Osteoblast (primary cell): ENCODE measurements around the gene C11orf68. TPM values are rescaled to one million over a fixed set of nuclear protein-coding genes. Genes with fewer than 3 reads are reported as not detected.

Source experiments
- DNase-seq: peaks from one replicate; pipeline ENCODE4 v3.0.0; 2011; ENCODE audit warnings: low spot score, mixed read lengths; ENCODE audit not compliant: insufficient read length; ENCODE audit errors: missing footprints
- H2AFZ ChIP-seq: 2 replicates; pipeline ENCODE4 v1.6.0; 2011; ENCODE audit warnings: mild to moderate bottlenecking, low read length
- H3K27ac ChIP-seq: 2 replicates; pipeline ENCODE4 v1.5.1; 2011; ENCODE audit warnings: mild to moderate bottlenecking, low read depth, low read length, moderate library complexity
- H3K27me3 ChIP-seq: 2 replicates; pipeline ENCODE4 v1.6.0; 2012; ENCODE audit warnings: mild to moderate bottlenecking, control low read depth, inconsistent platforms, low read length, moderate library complexity; ENCODE audit not compliant: insufficient read depth
- H3K36me3 ChIP-seq: 2 replicates; pipeline ENCODE4 v1.5.1; 2011; ENCODE audit warnings: mild to moderate bottlenecking, low read length, control low read depth, moderate library complexity; ENCODE audit not compliant: insufficient read depth
- H3K4me1 ChIP-seq: 2 replicates; pipeline ENCODE4 v1.5.1; 2011; ENCODE audit warnings: mild to moderate bottlenecking, low read length, control low read depth, moderate library complexity; ENCODE audit not compliant: insufficient read depth
- H3K4me2 ChIP-seq: 2 replicates; pipeline ENCODE4 v1.6.0; 2011; ENCODE audit warnings: mild to moderate bottlenecking, low read length; ENCODE audit not compliant: insufficient read depth
- H3K4me3 ChIP-seq: fragments of 200-600 bp; sonication (generic); 3 replicates; pipeline ENCODE4 v1.5.1; 2012; ENCODE audit warnings: mild to moderate bottlenecking, low read length, inconsistent platforms; ENCODE audit not compliant: insufficient read depth
- H3K79me2 ChIP-seq: 2 replicates; pipeline ENCODE4 v1.6.0; 2012; ENCODE audit warnings: mild to moderate bottlenecking, low read length, control low read depth, inconsistent platforms; ENCODE audit not compliant: insufficient read depth
- H3K9me3 ChIP-seq: 2 replicates; pipeline ENCODE4 v1.5.1; 2011; ENCODE audit warnings: low read depth, low read length, control low read depth
- H4K20me1 ChIP-seq: 2 replicates; pipeline ENCODE4 v1.6.0; 2012; ENCODE audit warnings: mild to moderate bottlenecking, low read length, control low read depth; ENCODE audit not compliant: insufficient read depth
- CTCF ChIP-seq: IDR thresholded peaks from 2 replicates; pipeline ENCODE4 v1.5.1; 2011; ENCODE audit warnings: mild to moderate bottlenecking, low read depth, low read length, moderate library complexity; ENCODE audit errors: extremely low read depth
- total RNA-seq: library from RNA; depleted of rRNA; stranded (reverse); fragments of >200 nt; gene quantifications from 2 replicates; pipeline ENCODE4 v1.2.3, GENCODE V29; 2012

The C11orf68 gene
- total RNA-seq, 1 donor, result 32.9 TPM

DNA sequence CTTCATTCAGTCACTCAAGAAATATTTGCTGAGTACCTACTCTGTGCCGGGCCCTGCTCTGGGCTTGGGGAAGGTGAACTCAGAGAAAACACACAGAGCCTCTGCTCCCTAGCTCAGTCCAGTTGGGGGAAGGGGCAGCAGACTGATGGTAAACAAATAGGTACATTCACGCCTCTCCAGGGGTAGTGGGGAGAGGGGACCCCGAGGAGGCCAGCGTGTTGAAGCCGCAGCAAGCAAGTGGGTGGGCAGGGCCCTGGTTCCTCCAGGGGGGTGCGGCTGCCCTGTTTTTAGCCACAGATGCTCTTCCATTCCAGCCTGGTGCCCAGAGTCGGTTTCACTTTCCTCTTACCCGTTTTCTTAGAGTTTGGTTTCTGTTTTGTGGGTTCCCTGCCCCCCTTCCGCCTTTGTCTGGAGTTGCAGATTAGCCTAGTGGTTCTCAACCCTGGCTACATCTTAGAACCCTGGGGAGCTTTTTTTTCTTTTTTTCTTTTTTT is 9.1 kb upstream of the C11orf68 start:
- Histone ChIP-seq H4K20me1 (no peaks in the 10 kb centered on the region), H3K4me3 (peak overlapping the region; percentile 58), H3K9me3 (no peaks in the 10 kb centered on the region), H3K79me2 (peaks cover 8% of the 10 kb centered on the region), H3K27ac (peak overlapping the region; percentile 60), H3K4me2 (peak overlapping the region; percentile 83), H2AFZ (peak overlapping the region; percentile 69), H3K27me3 (no peaks in the 10 kb centered on the region), H3K4me1 (peaks cover 18% of the 10 kb centered on the region), H3K36me3 (peaks cover 18% of the 10 kb centered on the region)
- peak; percentile 87 for DNase-seq
- TF ChIP-seq CTCF, result no peak

DNA sequence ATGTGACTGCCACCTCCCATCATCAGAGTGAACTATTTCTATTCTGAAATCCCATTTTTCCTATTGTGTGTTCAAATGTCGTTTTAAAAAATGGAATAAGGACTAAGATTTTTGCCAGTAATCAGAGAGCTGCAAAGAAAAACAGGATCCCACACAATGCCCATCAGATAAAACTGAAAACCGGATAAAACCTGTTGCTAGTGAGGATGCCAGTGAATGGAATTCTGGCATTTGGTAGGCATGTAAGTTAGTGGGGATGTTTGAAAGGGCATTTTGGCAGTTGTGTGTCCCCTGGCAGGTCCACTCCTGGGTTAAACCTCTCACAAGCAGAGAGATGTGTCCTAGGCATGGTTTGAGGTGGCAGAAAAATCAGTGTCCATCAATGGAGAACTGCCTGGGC is 6.5 kb upstream of the C11orf68 start:
- Histone ChIP-seq H3K79me2 (peaks cover 31% of the 10 kb centered on the region), H4K20me1 (peaks cover 6% of the 10 kb centered on the region), H3K27me3 (no peaks in the 10 kb centered on the region), H3K4me1 (peaks cover 16% of the 10 kb centered on the region), H3K4me2 (no peak overlapping the region), H3K9me3 (no peaks in the 10 kb centered on the region), H3K27ac (peak overlapping the region; percentile 22), H2AFZ (no peak overlapping the region), H3K36me3 (peaks cover 38% of the 10 kb centered on the region), H3K4me3 (no peak overlapping the region)
- TF ChIP-seq CTCF, result no peak
- no peak for DNase-seq

DNA sequence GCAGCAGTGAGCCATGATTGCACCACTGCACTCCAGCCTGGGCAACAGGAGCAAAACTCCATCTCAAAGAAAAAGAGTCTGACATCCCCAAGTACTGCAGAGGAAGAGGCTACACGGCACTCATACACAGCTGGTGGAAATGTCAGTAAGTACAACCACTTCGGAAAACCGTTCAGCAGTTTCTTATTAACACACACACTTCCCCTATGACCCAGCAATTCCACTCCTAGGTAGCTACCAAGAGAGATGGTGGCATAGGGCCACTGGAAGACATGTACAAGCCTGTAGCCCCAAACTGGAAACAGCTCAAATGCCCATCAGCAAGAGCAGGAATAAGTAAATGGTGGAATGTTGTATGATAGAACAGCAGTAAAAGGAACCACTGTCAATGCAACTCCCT is 3.7 kb upstream of the C11orf68 start:
- TF ChIP-seq CTCF, result no peak
- Histone ChIP-seq H3K4me2 (no peak overlapping the region), H4K20me1 (peaks cover 6% of the 10 kb centered on the region), H2AFZ (no peak overlapping the region), H3K4me1 (peaks cover 24% of the 10 kb centered on the region), H3K27ac (no peak overlapping the region), H3K9me3 (no peaks in the 10 kb centered on the region), H3K4me3 (no peak overlapping the region), H3K36me3 (peaks cover 40% of the 10 kb centered on the region), H3K79me2 (peaks cover 54% of the 10 kb centered on the region), H3K27me3 (no peaks in the 10 kb centered on the region)
- DNase-seq, result no peak

GRCh38 chr11:65921876-65922275 is 3.0 kb upstream of the C11orf68 start:
- Histone ChIP-seq H3K4me2 (no peak overlapping the region), H3K79me2 (peaks cover 61% of the 10 kb centered on the region), H3K9me3 (no peaks in the 10 kb centered on the region), H3K4me1 (peaks cover 30% of the 10 kb centered on the region), H4K20me1 (peaks cover 6% of the 10 kb centered on the region), H3K27me3 (no peaks in the 10 kb centered on the region), H3K36me3 (peaks cover 45% of the 10 kb centered on the region), H3K27ac (no peak overlapping the region), H3K4me3 (no peak overlapping the region), H2AFZ (no peak overlapping the region)
- TF ChIP-seq CTCF, result no peak
- no peak for DNase-seq
